Skeletal muscle cell (primary cell): ENCODE measurements around the gene KRTAP17-1.

Experiments
- DNase-seq: peaks from one replicate; pipeline ENCODE4 v3.0.0-alpha.2; 2010; ENCODE audit warnings: low read depth
- H3K4me3 ChIP-seq: 2 replicates; pipeline ENCODE4 v1.5.1; 2011; ENCODE audit warnings: low read depth, mild to moderate bottlenecking, control low read depth, low read length, moderate library complexity

Gene KRTAP17-1

GRCh38 chr17:41267711-41268110, 47.8 kb downstream of the KRTAP17-1 start:
- no peak for DNase-seq
- no peak overlapping the region for H3K4me3 ChIP-seq

GRCh38 chr17:41265078-41265477, 50.4 kb downstream of the KRTAP17-1 start, which contains the start of gene KRTAP9-6:
KRTAP9-6 (plus strand) TSS chr17:41265378; CDS start chr17:41265378, 0 bp downstream.
- no peak for DNase-seq
- H3K4me3 ChIP-seq, result no peak within 1 kb of the TSS
